ENCODE results near the gene CLTA.

CLTA gene

GRCh38 chr9:36190388-36191289 lies at the start of gene CLTA:
TSS of gene CLTA (plus strand) at chr9:36190921. CDS start at chr9:36191057, 136 bp downstream.
- TF ChIP-seq CTCF (IDR thresholded peaks at IDR 0.05; ENCODE audit: low read depth, low read length, missing control alignments) = peak; percentile 55
- DNase-seq (ENCODE audit: low read depth) = peak; percentile 97
- H3K4me3 ChIP-seq (ENCODE audit: low read depth, low read length) = peak within 1 kb of the TSS; percentile 97

- no peak overlapping the region for H3K4me3 ChIP-seq (ENCODE audit: low read depth, low read length)
- no peak for TF ChIP-seq CTCF (IDR thresholded peaks at IDR 0.05; ENCODE audit: low read depth, low read length, missing control alignments)
- DNase-seq (ENCODE audit: low read depth) = no peak
These were observed 49.4 kb upstream of the CLTA start for GRCh38 chr9:36141288-36141687.

- H3K4me3 ChIP-seq (ENCODE audit: low read depth, low read length) = no peak overlapping the region
- TF ChIP-seq CTCF (IDR thresholded peaks at IDR 0.05; ENCODE audit: low read depth, low read length, missing control alignments) = no peak
- DNase-seq (ENCODE audit: low read depth) = no peak
These were observed 49.0 kb upstream of the CLTA start for GRCh38 chr9:36141761-36142160.

GRCh38 chr9:36142510-36143244 lies 48.0 kb upstream of the CLTA start:
- no peak for TF ChIP-seq CTCF (IDR thresholded peaks at IDR 0.05; ENCODE audit: low read depth, low read length, missing control alignments)
- no peak overlapping the region; the same call in 1 of the 2 replicates for H3K4me3 ChIP-seq (ENCODE audit: low read depth, low read length)
- no peak for DNase-seq (ENCODE audit: low read depth)

- no peak overlapping the region; the same call in 1 of the 2 replicates for H3K4me3 ChIP-seq (ENCODE audit: low read depth, low read length)
- no peak for TF ChIP-seq CTCF (IDR thresholded peaks at IDR 0.05; ENCODE audit: low read depth, low read length, missing control alignments)
- DNase-seq (ENCODE audit: low read depth) = no peak
These were observed 47.5 kb upstream of the CLTA start for GRCh38 chr9:36143245-36143641.

GRCh38 chr9:36144309-36145232 lies 46.1 kb upstream of the CLTA start:
- no peak for TF ChIP-seq CTCF (IDR thresholded peaks at IDR 0.05; ENCODE audit: low read depth, low read length, missing control alignments)
- DNase-seq (ENCODE audit: low read depth) = no peak
- H3K4me3 ChIP-seq (ENCODE audit: low read depth, low read length) = peak overlapping the region; percentile 28

All from GM12864 (cell line).